A673 (cell line): ENCODE measurements around the gene BRI3BP.

Source experiments
- EZH2 ChIP-seq: fragments of 200-600 bp; sonication (generic); IDR thresholded peaks from 2 replicates; pipeline ENCODE4 v1.6.1; 2017; ENCODE audit warnings: borderline replicate concordance, low read depth, mild to moderate bottlenecking, mixed read lengths, antibody characterized with exemption, low read length; ENCODE audit not compliant: poor library complexity, severe bottlenecking
- TF ChIP-seq, protein P1 (sequence below): fragments of 300-800, 200-600 bp; sonication (generic); conservative IDR thresholded peaks from 2 replicates; pipeline ENCODE4 v1.5.1; 2017; ENCODE audit warnings: low read depth, mild to moderate bottlenecking, antibody characterized with exemption, low read length, moderate library complexity, mixed read lengths

DNA sequence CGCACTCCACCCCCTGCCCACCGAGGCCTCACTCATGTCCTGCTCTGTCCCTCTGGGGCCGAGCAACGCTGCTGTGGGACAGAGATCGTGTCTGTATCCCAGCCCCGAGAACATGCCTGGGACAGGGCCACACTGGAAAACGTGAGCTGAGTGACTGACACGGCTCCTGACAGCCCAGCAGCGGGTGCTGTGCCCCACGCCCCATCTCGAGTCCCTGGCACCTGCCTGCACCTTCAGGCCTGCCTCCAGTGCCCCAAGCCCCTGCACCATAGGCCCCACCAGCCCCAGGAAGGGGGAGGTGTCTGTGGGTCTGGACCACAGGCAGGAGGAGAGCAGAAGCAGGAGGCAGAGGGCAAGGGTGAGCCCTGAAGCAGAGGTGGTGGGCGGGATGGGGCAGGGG, 44.4 kb upstream of the BRI3BP start:
- TF ChIP-seq, protein P1, sequence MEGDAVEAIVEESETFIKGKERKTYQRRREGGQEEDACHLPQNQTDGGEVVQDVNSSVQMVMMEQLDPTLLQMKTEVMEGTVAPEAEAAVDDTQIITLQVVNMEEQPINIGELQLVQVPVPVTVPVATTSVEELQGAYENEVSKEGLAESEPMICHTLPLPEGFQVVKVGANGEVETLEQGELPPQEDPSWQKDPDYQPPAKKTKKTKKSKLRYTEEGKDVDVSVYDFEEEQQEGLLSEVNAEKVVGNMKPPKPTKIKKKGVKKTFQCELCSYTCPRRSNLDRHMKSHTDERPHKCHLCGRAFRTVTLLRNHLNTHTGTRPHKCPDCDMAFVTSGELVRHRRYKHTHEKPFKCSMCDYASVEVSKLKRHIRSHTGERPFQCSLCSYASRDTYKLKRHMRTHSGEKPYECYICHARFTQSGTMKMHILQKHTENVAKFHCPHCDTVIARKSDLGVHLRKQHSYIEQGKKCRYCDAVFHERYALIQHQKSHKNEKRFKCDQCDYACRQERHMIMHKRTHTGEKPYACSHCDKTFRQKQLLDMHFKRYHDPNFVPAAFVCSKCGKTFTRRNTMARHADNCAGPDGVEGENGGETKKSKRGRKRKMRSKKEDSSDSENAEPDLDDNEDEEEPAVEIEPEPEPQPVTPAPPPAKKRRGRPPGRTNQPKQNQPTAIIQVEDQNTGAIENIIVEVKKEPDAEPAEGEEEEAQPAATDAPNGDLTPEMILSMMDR: no peak
- TF ChIP-seq EZH2: no peak
